Tibial artery (tissue), 4 donors: Measurements from ENCODE around the gene GRK1.

Experiments used
- DNase-seq, 2 donors: peaks; one replicate each; pipeline ENCODE4 v3.0.0-alpha.2; 2019
- H3K27ac ChIP-seq, 2 donors: fragments of 200-600 bp; sonication (generic) in 1 of 2; 1 replicate in 1 of 2; 2 replicates in 1 of 2; pipeline ENCODE4 v1.5.1; 2018 to 2019; ENCODE audit warnings: mild to moderate bottlenecking in 1 of 2
- H3K27me3 ChIP-seq, 2 donors: fragments of 200-600 bp; sonication (generic) in 1 of 2; one replicate each; pipeline versions ENCODE4 v1.5.1 to v1.6.0; 2016 to 2019
- H3K36me3 ChIP-seq, 3 donors: fragments of 200-600 bp; sonication (generic) in 2 of 3; one replicate each; pipeline ENCODE4 v1.5.1; 2016 to 2019; ENCODE audit warnings: mild to moderate bottlenecking in 2 of 3
- H3K4me1 ChIP-seq, 4 donors: fragments of 200-600 bp; sonication (generic) in 2 of 4; 1 replicate in 3 of 4; 2 replicates in 1 of 4; pipeline ENCODE4 v1.5.1; 2016 to 2019
- H3K4me3 ChIP-seq, 2 donors: fragments of 200-600 bp; sonication (generic) in 1 of 2; 1 replicate in 1 of 2; 2 replicates in 1 of 2; pipeline ENCODE4 v1.5.1; 2018 to 2019; ENCODE audit warnings: mild to moderate bottlenecking in 2 of 2
- H3K9me3 ChIP-seq, 3 donors: fragments of 200-600 bp; sonication (generic) in 1 of 3; one replicate each; pipeline ENCODE4 v1.5.1; 2016 to 2019
- intact Hi-C: fragments of 100-400 bp; cut with DNase I; formaldehyde crosslinking; loops from one replicate; pipeline ENCODE4 v1.15.0; 2023; ENCODE audit warnings: low total_unique reads
- TF ChIP-seq, protein P1 (sequence below), 2 experiments: fragments of 200-600 bp in 1 of 2; fragments of 450-650 bp in 1 of 2; IDR thresholded peaks; one replicate each; pipeline ENCODE4 v1.5.1; 2017 to 2019; ENCODE audit warnings: antibody characterized with exemption in 2 of 2, mild to moderate bottlenecking in 1 of 2, moderate library complexity in 1 of 2

The GRK1 gene

GRCh38 chr13:113670541-113670940, 3.5 kb downstream of the GRK1 start:
- intact Hi-C loops = no loop called here
- H3K36me3 ChIP-seq = no peaks in the 10 kb centered on the region
- no peaks in the 10 kb centered on the region for H3K4me1 ChIP-seq
- H3K9me3 ChIP-seq = no peaks in the 10 kb centered on the region
- TF ChIP-seq, protein P1, sequence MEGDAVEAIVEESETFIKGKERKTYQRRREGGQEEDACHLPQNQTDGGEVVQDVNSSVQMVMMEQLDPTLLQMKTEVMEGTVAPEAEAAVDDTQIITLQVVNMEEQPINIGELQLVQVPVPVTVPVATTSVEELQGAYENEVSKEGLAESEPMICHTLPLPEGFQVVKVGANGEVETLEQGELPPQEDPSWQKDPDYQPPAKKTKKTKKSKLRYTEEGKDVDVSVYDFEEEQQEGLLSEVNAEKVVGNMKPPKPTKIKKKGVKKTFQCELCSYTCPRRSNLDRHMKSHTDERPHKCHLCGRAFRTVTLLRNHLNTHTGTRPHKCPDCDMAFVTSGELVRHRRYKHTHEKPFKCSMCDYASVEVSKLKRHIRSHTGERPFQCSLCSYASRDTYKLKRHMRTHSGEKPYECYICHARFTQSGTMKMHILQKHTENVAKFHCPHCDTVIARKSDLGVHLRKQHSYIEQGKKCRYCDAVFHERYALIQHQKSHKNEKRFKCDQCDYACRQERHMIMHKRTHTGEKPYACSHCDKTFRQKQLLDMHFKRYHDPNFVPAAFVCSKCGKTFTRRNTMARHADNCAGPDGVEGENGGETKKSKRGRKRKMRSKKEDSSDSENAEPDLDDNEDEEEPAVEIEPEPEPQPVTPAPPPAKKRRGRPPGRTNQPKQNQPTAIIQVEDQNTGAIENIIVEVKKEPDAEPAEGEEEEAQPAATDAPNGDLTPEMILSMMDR (IDR thresholded peaks at IDR 0.05) = no peak
- H3K27ac ChIP-seq = no peak overlapping the region
- H3K27me3 ChIP-seq = peaks cover 0 to 9% of the 10 kb centered on the region in 2 donors
- H3K4me3 ChIP-seq = no peak overlapping the region
- peak; percentile 13 to 45 for DNase-seq

GRCh38 chr13:113671066-113672001, 4.3 kb downstream of the GRK1 start:
- intact Hi-C loops = no loop called here
- DNase-seq = peak; percentile 15 to 62

GRCh38 chr13:113672002-113672651, 5.1 kb downstream of the GRK1 start:
- Histone ChIP-seq H3K4me1 (no peaks in the 10 kb centered on the region), H3K4me3 (no peak overlapping the region), H3K27me3 (peaks cover 0 to 2% of the 10 kb centered on the region in 2 donors), H3K27ac (no peak overlapping the region), H3K9me3 (no peaks in the 10 kb centered on the region), H3K36me3 (no peaks in the 10 kb centered on the region)
- peak in 1 of 2 donors; percentile 15 for DNase-seq
- TF ChIP-seq, protein P1 (IDR thresholded peaks at IDR 0.05) = no peak
- intact Hi-C loops = no loop called here

More at GRCh38 chr13:113671066-113672001, 4.3 kb downstream of the GRK1 start:
- TF ChIP-seq, protein P1 (IDR thresholded peaks at IDR 0.05) = no peak
- Histone ChIP-seq H3K9me3 (no peaks in the 10 kb centered on the region), H3K36me3 (no peaks in the 10 kb centered on the region), H3K27me3 (peaks cover 0 to 2% of the 10 kb centered on the region in 2 donors), H3K27ac (no peak overlapping the region), H3K4me1 (no peaks in the 10 kb centered on the region), H3K4me3 (no peak overlapping the region)

DNA sequence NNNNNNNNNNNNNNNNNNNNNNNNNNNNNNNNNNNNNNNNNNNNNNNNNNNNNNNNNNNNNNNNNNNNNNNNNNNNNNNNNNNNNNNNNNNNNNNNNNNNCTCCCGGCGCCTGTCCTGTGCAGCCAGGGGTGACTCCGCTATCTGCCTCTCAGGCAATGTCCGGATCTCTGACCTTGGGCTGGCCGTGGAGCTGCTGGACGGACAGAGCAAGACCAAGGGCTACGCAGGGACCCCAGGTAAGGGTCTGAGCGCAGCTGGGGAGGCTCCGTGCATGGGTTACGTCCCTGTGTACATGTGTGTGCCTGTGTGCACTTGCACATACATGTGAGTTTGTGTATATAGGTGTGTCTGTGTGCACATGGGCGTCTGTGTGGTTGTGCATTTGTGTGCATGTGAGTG, 55.9 kb downstream of the GRK1 start:
- Histone ChIP-seq H3K27me3 (no peaks in the 10 kb centered on the region), H3K27ac (no peak overlapping the region), H3K4me1 (peaks cover 0 to 9% (median 7%) of the 10 kb centered on the region in 4 donors), H3K4me3 (no peak overlapping the region), H3K9me3 (no peaks in the 10 kb centered on the region), H3K36me3 (no peaks in the 10 kb centered on the region)
- no peak for DNase-seq
- intact Hi-C loops = no loop called here
- TF ChIP-seq, protein P1 (IDR thresholded peaks at IDR 0.05) = no peak

GRCh38 chr13:113723410-113724015, 56.5 kb downstream of the GRK1 start:
- no peaks in the 10 kb centered on the region for H3K9me3 ChIP-seq
- no peak overlapping the region for H3K4me3 ChIP-seq
- peaks cover 0 to 9% (median 7%) of the 10 kb centered on the region in 4 donors for H3K4me1 ChIP-seq
- peaks cover 0 to under 1% of the 10 kb centered on the region in 2 donors for H3K27me3 ChIP-seq
- intact Hi-C loops = no loop called here
- TF ChIP-seq, protein P1 (IDR thresholded peaks at IDR 0.05) = no peak
- H3K36me3 ChIP-seq = no peaks in the 10 kb centered on the region
- no peak overlapping the region for H3K27ac ChIP-seq
- no peak for DNase-seq
